Activated CD4-positive, alpha-beta T cell treated with anti-CD3 and anti-CD28 coated beads, Interleukin-2, amount 50 U/mL, for 1 hour (primary cell): ENCODE results near the gene SLC39A8.
"Not testable (repeated sequence)": the region's sequence is repeated elsewhere in the genome, so short reads cannot be mapped to it uniquely, and the experiment has no call there.

ENCODE experiments used
- DNase-seq: peaks from one replicate; pipeline ENCODE4 v3.0.0-alpha.2; 2020

The SLC39A8 gene

DNA sequence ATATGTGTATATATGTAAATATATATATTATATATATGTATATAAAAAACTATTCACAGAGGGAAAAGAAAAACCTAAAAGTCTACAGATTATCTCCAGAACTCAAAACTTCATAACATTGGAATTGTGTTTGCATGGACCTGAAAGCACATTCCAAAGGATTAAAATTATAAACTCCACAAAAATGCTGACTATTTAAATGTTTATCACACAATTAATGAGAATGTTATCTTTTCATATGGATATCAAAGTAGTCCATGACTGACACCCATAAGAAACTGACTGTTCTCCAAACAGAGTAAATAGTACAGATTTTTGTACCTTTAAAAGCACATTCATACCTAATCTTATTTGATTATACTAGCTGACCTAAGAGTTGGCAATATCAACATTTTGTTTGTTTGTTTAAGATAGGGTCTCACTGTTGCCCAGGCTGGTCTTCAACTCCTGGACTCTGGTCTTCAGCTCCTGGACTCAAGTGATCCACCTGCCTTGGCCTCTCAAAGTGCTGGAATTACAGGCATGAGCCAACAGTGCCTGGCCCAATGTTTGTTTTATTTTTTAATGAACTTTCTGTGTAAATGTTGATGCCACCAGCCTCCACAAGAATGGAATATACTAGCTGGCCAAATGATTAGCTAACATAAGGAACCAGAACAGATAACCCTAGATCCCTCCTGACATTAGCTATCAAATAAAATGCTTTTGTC is 50.0 kb downstream of the SLC39A8 start:
- DNase-seq, result no peak

DNA sequence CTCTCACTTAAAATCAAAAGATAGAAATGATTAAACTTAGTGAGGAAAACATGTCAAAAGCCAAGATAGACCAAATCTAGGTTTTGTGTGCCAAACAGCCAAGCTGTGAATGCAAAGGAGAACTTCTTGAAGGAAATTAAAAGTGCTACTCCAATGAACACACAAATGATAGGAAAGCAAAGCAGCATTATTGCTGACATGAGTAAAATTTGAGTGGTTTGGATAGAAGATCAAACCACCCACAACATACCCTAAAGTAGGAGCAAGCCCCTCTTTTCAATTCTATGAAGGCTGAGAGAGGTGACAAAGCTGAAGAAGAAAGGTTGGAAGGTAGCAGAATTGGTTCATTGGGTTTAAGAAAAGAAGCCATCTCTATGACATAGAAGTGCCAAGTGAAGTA is 56.8 kb downstream of the SLC39A8 start:
- no peak for DNase-seq

DNA sequence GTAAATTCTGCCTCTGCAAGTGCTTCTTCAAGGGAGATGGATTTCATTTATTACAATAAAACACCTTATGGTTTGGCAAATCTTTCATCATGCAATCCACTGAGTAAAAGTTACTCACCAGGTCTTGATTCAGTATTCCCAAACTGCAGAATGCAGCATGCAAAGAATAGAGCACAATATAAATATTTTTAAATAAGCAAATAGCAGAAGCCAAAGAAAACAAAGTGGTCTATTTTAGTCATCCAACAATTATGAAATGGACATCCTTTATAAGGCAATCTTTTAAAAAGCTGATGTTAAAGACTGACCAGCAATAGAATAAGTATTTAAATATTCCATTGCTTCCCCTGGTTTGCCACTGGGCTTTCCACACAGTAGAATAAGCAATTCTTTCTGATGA is 59.5 kb downstream of the SLC39A8 start:
- no peak for DNase-seq

DNA sequence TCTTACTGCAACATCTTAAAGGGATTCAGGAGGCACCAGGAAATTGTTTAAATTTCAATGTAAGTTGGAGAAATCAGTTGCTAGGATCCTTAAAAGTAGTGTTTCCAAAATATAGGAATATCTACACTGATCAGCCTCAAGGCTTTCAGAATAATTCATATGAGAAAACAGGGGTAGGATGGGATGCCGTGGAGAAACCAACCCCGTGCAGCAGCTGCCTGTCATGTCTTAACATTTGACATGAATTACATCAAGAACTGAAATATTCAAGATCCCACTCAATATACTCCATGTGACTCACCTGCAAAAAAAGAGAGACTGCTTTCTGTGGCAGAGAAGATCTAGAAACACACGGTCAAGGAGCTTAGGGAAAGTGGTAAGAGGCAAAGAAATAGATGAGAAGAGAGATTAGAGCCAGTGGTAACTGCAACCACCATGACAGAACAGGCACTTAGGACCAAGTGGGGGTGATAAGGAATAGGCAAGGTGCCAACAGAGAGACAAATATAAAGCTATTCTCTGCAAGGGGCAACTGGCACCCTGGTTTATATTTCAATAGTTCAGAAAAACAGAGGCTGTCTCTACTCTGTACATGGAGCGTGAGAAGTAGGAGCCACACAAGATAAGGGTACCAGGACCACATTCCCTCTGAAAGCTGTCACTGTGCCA is 64.0 kb downstream of the SLC39A8 start:
- no peak for DNase-seq

DNA sequence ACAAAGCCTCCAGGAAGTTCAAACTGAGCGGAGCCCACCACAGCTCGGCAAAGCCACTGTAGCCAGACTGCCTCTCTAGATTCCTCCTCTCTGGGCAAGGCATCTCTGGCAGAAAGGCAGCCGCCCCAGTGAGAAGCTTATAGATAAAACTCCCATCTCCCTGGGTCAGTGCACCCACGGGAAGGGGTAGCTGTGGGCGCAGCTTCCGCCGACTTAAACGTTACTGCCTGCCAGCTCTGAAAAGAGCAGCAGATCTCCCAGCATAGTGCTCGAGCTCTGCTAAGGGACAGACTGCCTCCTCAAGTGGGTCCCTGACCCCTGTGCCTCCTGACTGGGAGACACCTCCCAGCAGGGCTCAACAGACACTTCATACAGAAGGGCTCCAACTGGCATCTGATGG is 72.0 kb downstream of the SLC39A8 start:
- not testable (repeated sequence) for DNase-seq

DNA sequence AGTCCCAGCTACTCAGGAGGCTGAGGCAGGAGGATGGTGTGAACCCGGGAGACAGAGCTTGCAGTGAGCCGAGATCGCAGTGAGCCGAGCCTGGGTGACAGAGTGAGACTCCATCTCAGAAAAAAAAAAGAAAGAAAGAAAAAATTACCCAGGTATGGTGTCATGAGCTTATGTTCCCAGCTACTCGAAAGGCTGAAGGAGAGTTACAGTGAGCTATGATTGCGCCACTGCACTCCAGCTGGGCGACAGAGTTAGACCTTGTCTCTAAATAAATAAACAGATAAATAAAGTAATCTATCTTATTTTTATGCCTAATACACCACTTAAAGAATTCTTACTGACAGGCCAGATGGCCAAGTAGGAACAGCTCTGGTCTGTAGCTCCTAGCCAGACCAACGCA is 73.0 kb downstream of the SLC39A8 start:
- no peak for DNase-seq

DNA sequence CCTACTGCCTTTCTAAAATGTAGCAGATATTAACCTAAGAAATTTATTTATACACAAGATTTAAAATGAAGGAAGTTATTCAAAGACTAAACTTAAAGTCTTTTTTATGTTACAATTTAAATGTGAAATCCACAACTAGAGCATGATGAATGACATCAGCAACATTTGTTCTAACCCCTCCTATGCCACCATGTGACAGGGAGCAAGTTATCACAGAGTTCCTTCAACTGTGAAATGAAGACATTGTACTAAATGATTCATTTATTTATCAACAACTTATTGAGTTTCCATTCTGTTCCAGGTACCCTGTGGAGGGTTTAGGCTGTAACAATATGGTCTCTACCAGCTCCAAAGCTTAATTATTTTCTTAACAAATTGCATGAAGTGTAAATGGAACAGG is 76.9 kb downstream of the SLC39A8 start:
- DNase-seq, result no peak

DNA sequence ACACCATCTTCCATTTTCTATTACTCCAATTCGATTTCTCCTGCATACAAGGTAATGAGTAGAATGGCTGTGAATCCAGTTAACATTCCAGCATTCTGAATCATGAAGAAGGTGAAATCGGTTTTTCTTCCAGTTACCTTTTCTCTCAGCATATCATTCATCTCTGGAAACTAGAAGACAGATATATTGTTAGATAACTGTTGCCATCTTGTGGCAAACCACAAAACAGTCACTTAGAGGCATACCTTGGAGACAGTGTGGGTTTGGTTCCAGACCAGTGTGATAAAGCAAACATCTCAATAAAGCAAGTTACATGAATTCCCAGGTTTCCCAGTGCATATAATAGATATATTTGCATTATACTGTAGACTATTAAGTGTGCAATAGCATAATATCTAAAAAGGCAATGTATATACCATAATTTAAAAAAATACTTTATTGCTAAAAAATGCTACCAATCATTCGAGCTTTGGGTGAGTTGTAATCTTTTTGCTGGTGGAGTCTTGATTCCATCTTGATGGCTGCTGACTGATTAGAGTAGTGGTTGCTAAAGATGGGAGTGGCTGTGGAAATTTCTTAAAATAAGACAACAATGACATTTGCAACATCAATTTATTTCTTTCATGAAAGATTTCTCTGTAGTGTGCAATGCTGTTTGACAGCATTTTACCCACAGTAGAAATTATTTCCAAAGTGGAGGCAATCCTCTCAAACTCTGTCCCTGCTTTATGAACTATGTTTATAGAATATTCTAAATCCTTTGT is 82.1 kb downstream of the SLC39A8 start:
- no peak for DNase-seq

DNA sequence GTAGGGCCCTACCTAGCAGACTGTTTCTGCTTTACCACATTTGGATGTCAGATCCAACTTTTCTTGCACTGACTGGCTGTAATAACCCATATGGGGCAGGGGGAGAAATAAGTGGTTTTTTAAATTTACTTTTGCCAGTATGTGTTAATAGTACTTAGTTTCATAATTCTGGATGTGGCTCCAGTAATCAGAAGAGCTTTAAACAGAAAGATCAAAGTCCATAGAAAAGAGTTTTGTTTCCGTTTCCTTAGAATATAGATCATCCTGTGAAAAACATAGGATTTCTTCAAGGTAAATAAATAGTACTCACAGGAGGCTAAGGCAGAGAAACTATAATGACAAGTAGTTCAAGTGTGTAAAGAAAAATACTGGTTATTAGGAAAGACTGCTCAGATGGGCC is 85.6 kb downstream of the SLC39A8 start:
- DNase-seq, result no peak

DNA sequence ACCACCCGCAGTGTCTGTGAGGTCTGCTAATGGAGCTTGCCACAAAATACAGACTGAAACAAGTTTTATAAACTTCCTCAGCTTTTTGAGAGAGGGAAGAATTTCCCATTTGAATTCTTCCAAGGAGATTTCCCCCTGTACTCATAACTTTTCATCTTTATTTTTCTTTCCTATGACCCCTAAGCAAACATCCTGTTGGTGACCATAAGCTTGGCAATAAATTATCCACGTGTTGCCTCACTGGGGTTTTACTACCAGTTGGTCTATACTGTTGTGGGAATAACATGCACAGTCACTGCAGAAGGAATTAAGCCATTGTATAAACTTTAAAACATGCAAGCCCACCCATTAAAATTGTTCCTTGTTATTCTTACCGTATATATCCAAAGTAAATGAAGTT is 86.2 kb downstream of the SLC39A8 start:
- no peak for DNase-seq

DNA sequence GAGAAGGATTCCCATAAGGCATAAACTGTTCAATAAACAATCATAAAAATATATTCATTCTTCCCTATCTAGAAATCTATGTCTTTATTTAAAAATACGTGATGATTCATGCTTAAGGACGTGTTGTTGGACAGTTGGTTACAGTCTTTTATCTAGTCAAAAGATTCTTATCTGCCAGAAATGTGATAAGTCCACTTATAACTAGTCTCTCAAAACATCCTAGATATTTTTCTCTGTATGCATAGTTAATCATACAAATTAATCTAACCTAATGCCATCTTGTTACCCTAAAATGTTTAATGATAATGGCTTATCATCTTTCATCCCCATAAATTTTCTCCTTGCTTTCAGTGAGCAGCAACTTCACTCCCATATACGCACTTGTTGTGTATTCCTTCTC is 89.0 kb downstream of the SLC39A8 start:
- no peak for DNase-seq

DNA sequence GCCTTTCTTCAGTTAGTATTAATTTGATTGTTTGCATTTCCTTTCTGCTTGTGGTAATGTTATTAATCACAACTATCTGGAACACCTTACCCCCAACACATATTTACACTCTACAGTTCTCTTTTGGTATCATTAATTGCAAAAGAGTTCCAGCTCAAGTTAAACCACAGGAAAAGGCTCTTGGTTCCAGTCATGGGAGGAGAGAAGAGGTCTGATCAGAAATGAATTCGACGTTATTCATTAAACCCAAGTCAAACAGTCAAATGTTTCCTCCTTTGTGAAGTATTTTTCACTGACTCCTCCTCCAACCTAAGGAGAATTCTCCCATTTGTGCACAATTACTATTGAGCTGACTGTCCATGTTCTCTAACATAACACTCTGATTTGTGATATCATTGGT is 91.4 kb downstream of the SLC39A8 start:
- no peak for DNase-seq

DNA sequence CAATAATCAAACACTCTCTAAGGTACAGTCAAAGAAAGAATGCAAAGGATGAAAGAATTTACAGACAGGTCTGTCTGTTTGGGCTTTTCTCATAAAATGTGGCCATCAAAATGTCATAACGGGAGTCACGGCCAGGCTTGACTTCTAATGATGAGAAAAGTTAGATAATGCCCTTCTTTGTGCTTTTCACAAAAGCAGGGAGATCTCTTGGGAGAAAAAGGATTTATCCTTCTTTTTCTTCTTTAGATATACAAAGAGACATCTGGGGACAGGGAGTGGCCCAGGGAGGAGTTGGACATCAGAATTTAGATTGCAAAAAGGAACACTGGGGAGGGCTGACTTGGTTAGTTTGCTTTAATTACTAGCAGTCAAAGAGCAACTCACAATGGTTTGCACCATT is 93.1 kb downstream of the SLC39A8 start:
- DNase-seq, result no peak

DNA sequence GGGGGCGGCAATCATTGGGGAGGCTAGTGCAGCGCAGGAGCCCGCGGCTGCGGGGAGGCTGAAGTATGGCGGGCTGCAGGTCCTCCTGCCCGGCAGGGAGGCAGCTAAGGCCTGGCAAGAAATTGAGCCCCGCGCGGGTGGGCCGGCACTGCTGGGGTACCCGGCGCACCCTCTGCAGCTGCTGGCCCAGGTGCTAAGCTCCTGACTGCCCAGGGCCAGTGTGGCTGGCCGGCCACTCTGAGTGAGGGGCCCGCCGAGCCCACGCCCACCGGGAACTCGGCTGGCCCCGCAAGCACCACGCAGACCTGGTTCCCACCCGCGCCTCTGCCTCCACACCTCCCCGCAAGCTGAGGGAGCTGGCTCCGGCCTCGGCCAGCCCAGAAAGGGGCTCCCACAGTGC is 94.9 kb downstream of the SLC39A8 start:
- no peak for DNase-seq

DNA sequence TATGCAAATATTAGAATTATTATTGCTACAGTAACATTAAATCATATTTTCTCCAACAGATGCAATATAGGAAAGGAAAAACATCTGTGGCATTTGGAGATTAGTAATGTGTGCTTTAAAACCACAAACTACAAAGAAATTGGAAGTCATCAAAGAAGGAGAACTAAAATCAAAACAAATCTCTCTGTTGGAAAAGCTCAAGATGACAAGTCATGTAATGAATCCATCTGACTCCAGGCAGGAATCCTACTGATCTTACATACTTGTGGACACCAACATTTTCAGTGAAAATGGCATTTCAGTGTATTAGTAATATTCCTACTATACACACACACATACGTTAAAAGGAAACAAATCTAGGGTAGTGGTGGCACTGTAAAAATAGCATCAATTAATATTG is 98.2 kb downstream of the SLC39A8 start:
- DNase-seq, result no peak

DNA sequence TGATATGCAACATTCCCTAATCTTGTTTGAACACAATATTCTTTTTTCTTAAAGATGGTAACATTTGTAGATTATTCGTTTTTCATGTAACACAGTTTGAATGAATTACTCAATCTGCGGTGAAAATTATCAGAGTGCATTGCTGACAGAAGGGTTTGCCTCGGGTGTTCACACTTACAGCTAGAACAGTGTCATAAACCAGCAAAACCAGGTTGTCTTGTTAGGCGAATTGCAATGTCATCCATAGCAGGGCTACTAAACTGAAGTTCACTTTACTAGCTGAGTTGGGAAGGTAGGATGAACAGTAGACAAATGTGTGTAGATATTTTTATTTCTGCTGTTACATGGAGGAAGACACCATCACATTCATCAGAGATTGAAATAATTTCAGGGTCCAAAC is 98.9 kb downstream of the SLC39A8 start:
- DNase-seq, result no peak

DNA sequence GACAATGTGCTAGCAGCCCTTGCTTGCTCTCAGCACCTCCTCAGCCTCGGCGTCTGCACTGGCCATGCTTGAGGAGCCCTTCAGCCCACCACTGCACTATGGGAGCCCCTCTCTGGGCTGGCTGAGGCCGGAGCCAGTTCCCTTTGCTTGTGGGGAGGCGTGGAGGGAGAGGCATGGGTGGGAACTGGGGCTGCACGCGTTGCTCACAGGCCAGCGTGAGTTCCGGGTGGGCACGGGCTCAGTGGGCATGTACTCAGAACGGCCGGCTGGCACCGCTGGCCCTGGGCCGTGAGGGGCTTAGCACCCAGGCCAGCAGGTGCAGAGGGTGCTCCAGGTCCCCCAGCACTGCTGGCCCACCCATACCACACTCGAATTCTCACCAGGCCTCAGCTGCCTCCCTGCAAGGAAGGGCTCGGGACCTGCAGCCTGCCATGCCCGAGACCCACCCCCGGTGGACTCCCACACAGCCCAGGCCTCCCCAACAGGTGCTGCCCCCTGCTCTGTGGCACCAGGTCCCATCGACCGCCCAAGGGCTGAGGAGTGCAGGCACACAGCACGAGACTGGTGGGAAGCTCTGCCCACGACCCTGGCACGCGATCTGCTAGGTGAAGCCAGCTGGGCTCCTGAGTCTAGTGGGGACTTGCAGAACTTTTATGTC is 100.3 kb downstream of the SLC39A8 start:
- no peak for DNase-seq

DNA sequence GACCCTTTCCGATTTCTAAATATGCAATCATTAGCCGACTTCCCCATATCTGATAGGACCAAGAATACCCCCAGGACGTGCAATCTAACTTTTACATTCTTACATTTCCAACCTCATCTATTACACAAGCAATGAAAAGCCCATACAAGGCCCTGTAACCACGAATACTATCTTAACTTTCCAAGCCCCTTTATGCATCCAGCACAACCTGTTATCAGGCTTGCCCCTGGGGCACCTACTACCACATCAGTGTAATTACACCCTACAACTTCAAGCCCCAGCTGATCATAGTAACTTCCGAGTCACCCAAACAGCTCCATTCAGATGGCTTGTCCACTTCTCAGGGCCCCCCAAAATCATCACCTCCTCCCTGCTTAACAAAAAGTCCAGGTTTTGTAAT is 102.0 kb downstream of the SLC39A8 start:
- DNase-seq, result not testable (repeated sequence)

DNA sequence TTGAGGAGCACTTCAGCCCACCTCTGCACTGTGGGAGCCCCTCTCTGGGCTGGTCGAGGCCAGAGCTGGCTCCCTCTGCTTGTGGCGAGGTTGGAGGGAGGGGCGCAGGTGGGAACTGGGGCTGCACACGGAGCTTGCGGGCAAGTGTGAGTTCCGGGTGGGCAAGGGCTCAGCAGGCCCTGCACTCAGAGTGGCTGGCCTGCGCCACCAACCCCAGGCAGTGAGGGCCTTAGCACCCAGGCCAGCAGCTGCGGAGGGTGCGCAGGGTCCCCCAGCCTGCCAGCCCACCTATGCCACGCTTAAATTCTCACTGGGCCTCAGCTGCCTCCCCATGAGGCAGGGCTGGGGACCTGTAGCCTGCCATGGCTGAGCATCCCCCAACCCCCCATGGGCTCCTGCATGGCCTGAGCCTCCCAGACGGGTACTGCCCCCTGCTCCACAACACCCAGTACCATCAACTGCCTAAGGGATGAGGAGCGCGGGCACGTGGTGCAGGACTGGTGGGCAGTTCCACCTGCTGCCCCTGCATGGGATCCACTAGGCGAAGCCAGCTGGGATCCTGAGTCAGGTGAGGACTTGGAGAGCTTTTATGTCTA is 110.9 kb downstream of the SLC39A8 start:
- no peak for DNase-seq

DNA sequence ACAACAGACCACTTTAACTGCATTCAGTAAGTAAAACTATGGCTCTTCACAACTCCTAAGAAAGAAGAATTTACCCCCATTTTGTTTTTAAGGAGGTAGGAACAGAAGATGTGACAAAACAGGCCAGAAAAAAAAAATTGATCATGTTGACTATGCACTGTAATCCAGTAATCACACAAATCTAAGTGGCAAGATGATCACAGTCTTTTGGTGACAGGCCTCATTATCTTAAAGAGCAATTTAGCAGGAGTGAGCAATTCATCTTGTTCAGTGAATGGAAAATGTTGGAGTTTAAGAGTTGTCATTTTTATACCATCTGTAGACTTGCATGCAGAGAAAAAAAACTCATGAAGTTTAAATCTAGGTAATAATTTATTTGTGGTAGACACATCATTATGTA is 115.1 kb downstream of the SLC39A8 start:
- no peak for DNase-seq

DNA sequence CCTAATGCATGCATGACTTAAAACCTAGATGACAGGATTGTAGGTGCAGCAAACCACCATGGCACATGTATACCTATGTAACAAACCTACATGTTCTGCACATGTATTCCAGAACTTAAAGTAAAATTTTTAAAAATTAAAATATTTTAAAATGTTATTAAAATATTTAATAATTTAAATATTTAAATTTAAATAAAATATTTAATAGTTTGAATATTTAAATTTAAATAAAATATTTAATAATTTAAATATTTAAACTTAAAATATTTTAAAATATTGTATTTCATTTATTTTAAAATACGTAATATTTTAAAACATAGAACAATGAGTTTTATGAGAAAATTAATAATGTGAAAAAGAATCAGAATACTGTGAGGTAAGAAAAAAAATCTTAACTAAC is 117.9 kb downstream of the SLC39A8 start:
- no peak for DNase-seq

DNA sequence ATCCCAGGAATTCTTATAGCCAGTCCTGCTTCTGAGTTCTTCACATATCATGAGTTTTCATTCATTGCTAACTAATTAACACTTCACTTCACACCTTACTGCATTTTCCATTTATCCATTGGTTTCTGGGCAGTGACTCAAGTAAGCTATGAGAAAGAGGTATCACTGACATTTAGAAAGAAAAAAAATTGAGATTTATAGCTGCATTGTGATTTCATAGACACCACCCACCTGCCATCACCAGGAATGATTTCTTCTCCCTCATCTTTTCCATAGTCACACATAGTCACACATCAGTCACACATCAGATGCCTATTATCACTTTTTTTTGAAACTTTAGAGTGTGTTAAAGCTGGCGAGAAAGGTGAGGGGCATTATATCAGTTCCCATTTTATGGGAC is 121.8 kb downstream of the SLC39A8 start:
- no peak for DNase-seq

DNA sequence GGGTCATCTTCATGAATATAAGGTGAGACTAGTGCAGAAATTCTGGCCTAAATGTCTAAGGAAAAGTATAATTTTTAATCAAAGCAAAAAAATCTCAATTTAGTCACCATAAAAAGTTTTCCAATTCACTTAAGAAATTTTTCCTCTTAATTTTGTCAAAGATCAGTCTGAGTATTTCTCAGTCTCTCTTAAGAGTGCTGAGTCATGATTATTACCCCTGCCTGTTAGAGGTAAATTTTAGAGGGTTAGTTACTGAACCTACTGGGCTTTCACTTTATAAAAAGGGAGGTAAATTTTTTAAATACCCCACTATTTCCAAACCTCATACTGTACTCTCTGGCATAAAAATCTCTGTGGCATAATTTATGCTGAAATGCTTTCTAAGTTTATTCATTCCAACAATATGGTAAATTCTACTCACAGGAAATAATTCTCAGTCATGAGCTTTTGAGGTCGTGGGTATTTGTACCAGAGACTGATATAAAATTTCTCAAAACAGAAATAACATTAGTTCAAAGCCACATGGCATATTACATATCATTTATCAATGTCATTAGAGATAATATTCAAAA is 122.4 kb downstream of the SLC39A8 start:
- DNase-seq, result no peak
